Cardiac muscle cell (in vitro differentiated cells and primary cell): ENCODE data around the gene TCERG1. TPM values are rescaled to one million over a fixed set of nuclear protein-coding genes. Genes with fewer than 3 reads are reported as not detected.

Experiments used
- DNase-seq, 2 donors: peaks; one replicate each; pipeline versions ENCODE4 v3.0.0 to v3.0.0-alpha.2; 2010 to 2017; ENCODE audit warnings: low read depth in 1 of 2, low spot score in 1 of 2
- H3K27ac ChIP-seq: fragments of 200-600 bp; sonication (generic); 2 replicates; pipeline ENCODE4 v1.5.1; 2016
- H3K27me3 ChIP-seq: fragments of 200-600 bp; sonication (generic); 2 replicates; pipeline ENCODE4 v1.6.0; 2016; ENCODE audit warnings: control low read depth
- H3K36me3 ChIP-seq: fragments of 200-600 bp; sonication (generic); 2 replicates; pipeline ENCODE4 v1.5.1; 2016; ENCODE audit warnings: control low read depth
- H3K4me1 ChIP-seq: fragments of 200-600 bp; sonication (generic); 2 replicates; pipeline ENCODE4 v1.8.1; 2017; ENCODE audit warnings: low read depth, mild to moderate bottlenecking, mixed run types
- H3K4me3 ChIP-seq: fragments of 200-600 bp; sonication (generic); 2 replicates; pipeline ENCODE4 v1.5.1; 2016; ENCODE audit warnings: mild to moderate bottlenecking
- H3K9me3 ChIP-seq: fragments of 200-600 bp; sonication (generic); 2 replicates; pipeline ENCODE4 v1.5.1; 2017; ENCODE audit warnings: low read depth, mild to moderate bottlenecking, control low read depth
- polyA plus RNA-seq: library from polyadenylated mRNA; unstranded; fragments of >200 nt; fragmentation: Nextera tagmentation; extraction: Ambion mirVana; gene quantifications from 2 replicates; pipeline ENCODE4 v1.2.1, GENCODE V29; 2016
- total RNA-seq: library from RNA; depleted of rRNA; stranded (reverse); fragments of >200 nt; gene quantifications from 2 replicates; pipeline ENCODE4 v1.2.3, GENCODE V29; 2016
- TF ChIP-seq, protein P1 (sequence below): IDR thresholded peaks from 2 replicates; pipeline ENCODE4 v1.5.1; 2012; ENCODE audit warnings: low read depth, mild to moderate bottlenecking, low read length

TCERG1 gene
- total RNA-seq (48.0 and 122 TPM in 2 replicates), polyA plus RNA-seq (80.8 and 118 TPM in 2 replicates)

DNA sequence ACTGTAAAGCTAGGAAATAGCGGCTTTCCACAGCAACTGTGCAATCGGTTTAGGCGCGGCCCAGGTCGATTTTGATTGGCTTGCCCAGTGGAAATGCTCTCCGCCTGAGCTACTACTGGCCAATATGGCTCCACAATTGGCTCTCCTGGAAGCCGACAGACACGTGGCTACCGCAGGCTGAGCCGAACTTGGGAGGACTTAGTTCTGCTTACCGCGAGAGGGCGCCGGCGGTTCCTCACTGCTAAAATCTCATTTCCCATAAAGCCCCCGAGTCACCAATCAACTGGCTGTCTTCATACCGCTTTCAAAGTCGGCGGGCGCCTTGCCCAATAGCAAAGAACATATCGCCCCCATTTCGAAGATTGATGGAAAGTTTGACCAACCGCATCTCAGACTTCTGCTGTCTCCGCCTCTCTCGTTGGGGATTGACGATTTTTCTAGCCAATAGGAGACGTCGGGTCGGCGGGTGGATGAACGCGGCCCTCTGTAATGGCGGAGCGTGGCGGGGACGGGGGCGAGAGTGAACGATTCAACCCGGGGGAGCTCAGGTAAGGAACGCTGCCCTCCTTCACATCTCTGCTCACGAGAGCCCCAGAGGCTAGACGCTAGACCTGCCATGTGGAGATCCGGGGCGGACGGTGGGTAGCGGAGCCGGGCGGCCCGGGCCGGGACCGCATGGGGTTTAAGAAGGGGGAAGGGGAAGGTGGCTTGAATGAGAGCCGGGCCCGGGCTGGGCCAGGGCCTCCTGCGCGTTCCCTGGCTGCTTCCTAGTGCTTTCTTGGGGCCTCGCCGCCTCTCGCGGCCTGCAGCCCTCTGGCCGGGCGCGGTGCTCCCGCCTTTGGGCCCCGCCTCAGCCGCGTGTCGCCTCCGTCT is at the start of gene TCERG1:
Gene TCERG1, plus strand, starts transcription at position 473 of the 873 bp plus-strand sequence. Its CDS starts 17 bp downstream, at position 490.
- TF ChIP-seq, protein P1, sequence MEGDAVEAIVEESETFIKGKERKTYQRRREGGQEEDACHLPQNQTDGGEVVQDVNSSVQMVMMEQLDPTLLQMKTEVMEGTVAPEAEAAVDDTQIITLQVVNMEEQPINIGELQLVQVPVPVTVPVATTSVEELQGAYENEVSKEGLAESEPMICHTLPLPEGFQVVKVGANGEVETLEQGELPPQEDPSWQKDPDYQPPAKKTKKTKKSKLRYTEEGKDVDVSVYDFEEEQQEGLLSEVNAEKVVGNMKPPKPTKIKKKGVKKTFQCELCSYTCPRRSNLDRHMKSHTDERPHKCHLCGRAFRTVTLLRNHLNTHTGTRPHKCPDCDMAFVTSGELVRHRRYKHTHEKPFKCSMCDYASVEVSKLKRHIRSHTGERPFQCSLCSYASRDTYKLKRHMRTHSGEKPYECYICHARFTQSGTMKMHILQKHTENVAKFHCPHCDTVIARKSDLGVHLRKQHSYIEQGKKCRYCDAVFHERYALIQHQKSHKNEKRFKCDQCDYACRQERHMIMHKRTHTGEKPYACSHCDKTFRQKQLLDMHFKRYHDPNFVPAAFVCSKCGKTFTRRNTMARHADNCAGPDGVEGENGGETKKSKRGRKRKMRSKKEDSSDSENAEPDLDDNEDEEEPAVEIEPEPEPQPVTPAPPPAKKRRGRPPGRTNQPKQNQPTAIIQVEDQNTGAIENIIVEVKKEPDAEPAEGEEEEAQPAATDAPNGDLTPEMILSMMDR = peak; percentile 64
- H3K27ac ChIP-seq = peak within 1 kb of the TSS; percentile 99

DNA sequence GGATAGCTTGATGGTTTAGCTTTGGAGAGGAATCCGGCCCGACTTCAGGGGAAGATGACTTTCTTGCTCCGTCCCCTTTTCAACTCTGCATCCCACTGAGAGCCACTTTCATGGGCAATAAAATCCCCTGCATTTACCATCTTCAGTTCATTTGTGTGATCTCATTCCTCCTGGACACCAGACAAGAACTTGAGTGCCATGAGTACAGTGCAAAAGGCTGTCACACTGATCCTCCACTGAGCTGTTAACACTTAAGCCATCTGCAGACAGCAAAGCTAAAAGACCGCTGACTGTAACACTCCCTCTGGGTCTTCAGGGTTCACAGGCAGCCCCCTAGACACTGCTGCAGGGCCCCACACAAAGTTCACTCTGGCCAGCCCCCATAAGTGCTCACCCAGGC is 48.3 kb upstream of the TCERG1 start:
- H3K27me3 ChIP-seq = peaks cover 9% of the 10 kb centered on the region
- no peaks in the 10 kb centered on the region for H3K36me3 ChIP-seq
- H3K27ac ChIP-seq = no peak overlapping the region
- no peaks in the 10 kb centered on the region for H3K4me1 ChIP-seq
- TF ChIP-seq, protein P1 = no peak
- no peaks in the 10 kb centered on the region for H3K9me3 ChIP-seq
- H3K4me3 ChIP-seq = no peak overlapping the region
- no peak for DNase-seq

More for the DNA sequence above, at the start of gene TCERG1:
- peak; percentile 99 to 100 for DNase-seq
- Histone ChIP-seq H3K4me3 (peak within 1 kb of the TSS; percentile 87), H3K4me1 (peaks cover 18% of the 10 kb centered on the region), H3K27me3 (no peaks in the 10 kb centered on the region), H3K36me3 (no peaks in the 10 kb centered on the region), H3K9me3 (no peaks in the 10 kb centered on the region)

DNA sequence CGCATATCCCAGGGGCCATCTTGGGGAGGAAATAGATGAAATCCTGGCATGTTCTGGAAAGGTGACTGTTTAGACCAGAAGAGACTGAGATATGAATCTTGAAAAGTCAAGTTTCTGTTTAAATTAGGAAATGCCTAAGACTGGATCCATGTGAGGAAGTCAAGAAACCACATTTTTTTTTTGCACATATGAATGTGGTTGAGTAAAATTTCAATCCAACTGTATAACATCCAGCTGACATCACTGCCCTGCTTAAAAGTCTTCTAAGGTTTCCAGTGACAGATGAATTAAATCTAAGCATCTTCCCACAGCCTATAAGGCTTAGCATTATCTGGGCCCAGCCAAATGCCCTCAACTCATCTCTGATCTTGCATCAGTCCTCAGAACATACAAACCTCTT is 47.7 kb upstream of the TCERG1 start:
- Histone ChIP-seq H3K9me3 (no peaks in the 10 kb centered on the region), H3K27ac (no peak overlapping the region), H3K36me3 (no peaks in the 10 kb centered on the region), H3K4me3 (no peak overlapping the region), H3K4me1 (no peaks in the 10 kb centered on the region), H3K27me3 (peaks cover 9% of the 10 kb centered on the region)
- no peak for DNase-seq
- TF ChIP-seq, protein P1 = no peak

DNA sequence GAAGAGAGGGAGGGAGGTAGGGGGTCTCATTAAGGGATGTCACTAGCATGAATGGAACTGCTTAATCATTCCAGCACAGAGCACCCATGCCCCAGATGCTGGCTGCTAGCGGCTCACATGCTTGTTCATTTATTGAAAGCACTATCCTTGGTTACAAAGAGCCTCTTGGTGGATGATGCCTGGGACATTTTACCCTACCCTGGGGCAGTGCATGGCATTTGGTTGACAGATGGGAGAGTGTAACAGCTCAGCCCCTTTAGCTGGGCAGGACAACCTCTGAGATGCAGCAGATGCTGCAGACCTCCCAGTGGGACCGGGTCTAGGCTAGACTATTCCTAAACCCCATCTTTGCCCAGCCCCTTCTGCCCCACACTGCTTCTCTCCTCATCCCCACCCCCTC is 46.9 kb upstream of the TCERG1 start:
- TF ChIP-seq, protein P1 = no peak
- DNase-seq = no peak

DNA sequence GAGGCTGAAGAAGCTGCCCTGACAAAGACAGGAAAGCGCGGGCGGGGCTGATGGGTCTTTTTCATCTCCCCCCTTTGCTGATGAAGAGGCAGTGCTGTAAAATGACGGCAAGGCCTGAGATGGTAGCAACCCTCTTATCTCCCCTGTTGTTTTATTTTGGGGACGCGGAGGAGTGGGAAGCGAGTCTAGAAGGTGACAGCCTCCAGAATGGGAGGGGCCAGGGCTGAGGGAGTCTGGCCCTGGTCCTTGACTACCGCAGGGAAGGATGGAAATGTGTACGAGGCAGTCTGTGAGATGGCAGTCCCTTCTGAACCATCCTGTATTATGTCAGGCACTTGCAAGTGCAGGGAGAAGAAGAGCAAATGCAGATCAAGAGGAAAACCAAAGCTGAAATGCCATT is 46.1 kb upstream of the TCERG1 start:
- TF ChIP-seq, protein P1 = no peak
- DNase-seq = no peak
- H3K4me3 ChIP-seq = no peak overlapping the region
- H3K36me3 ChIP-seq = no peaks in the 10 kb centered on the region
- H3K27me3 ChIP-seq = peaks cover 9% of the 10 kb centered on the region
- H3K27ac ChIP-seq = no peak overlapping the region
- H3K9me3 ChIP-seq = no peaks in the 10 kb centered on the region
- H3K4me1 ChIP-seq = no peaks in the 10 kb centered on the region

More for the DNA sequence above, 46.9 kb upstream of the TCERG1 start:
- Histone ChIP-seq H3K27ac (no peak overlapping the region), H3K36me3 (no peaks in the 10 kb centered on the region), H3K9me3 (no peaks in the 10 kb centered on the region), H3K4me3 (no peak overlapping the region), H3K27me3 (peaks cover 9% of the 10 kb centered on the region), H3K4me1 (no peaks in the 10 kb centered on the region)
